Peyer's patch (tissue), 4 donors: ENCODE results near the gene DSTYK. TPM values are rescaled to one million over a fixed set of nuclear protein-coding genes. Genes with fewer than 3 reads are reported as not detected.

Experiments
- DNase-seq, 3 donors: peaks; one replicate each; pipeline ENCODE4 v3.0.0-alpha.2; 2017 to 2019
- H3K27ac ChIP-seq, 4 donors: fragments of 200-600 bp; sonication (generic); one replicate each; pipeline ENCODE4 v1.5.1; 2016 to 2019
- H3K27me3 ChIP-seq, 2 donors: fragments of 200-600 bp; sonication (generic); one replicate each; pipeline ENCODE4 v1.5.1; 2019
- H3K36me3 ChIP-seq, 3 donors: fragments of 200-600 bp; sonication (generic); one replicate each; pipeline ENCODE4 v1.5.1; 2016 to 2019
- H3K4me1 ChIP-seq, 4 donors: fragments of 200-600 bp; sonication (generic); one replicate each; pipeline ENCODE4 v1.5.1; 2016 to 2019
- H3K4me3 ChIP-seq, 4 donors: fragments of 200-600 bp; sonication (generic); 1 replicate in 3 of 4; 2 replicates in 1 of 4; pipeline ENCODE4 v1.5.1; 2016 to 2019; ENCODE audit warnings: mild to moderate bottlenecking in 1 of 4
- H3K9me3 ChIP-seq, 4 donors: fragments of 200-600 bp; sonication (generic); one replicate each; pipeline ENCODE4 v1.5.1; 2016 to 2019; ENCODE audit warnings: mild to moderate bottlenecking in 1 of 4
- POLR2A ChIP-seq, 2 donors: fragments of 450-650 bp; IDR thresholded peaks; one replicate each; pipeline ENCODE4 v1.5.1; 2017; ENCODE audit warnings: antibody characterized with exemption in 2 of 2, mild to moderate bottlenecking in 2 of 2, moderate library complexity in 2 of 2
- total RNA-seq, 4 donors: library from RNA; depleted of rRNA; stranded (reverse); fragments of >200 nt; gene quantifications; one replicate each; pipeline ENCODE4 v1.1.0, GENCODE V29; 2016
- TF ChIP-seq, protein P1 (sequence below), 6 experiments: fragments of 450-650 bp in 4 of 6; fragments of 200-600 bp in 2 of 6; sonication (generic) in 1 of 6; IDR thresholded peaks; one replicate each; pipeline ENCODE4 v1.5.1; 2017 to 2019; ENCODE audit warnings: antibody characterized with exemption in 6 of 6, mild to moderate bottlenecking in 3 of 6, moderate library complexity in 1 of 6

Gene DSTYK
- total RNA-seq, 4 donors from 2014 or later, result 3.5 to 11.6 (median 6.8) TPM

GRCh38 chr1:205232945-205233397 is 21.5 kb upstream of the DSTYK start:
- H3K9me3 ChIP-seq, result no peaks in the 10 kb centered on the region
- no peak overlapping the region for H3K4me3 ChIP-seq
- H3K27ac ChIP-seq, result no peak overlapping the region
- no peaks in the 10 kb centered on the region for H3K36me3 ChIP-seq
- TF ChIP-seq, protein P1, sequence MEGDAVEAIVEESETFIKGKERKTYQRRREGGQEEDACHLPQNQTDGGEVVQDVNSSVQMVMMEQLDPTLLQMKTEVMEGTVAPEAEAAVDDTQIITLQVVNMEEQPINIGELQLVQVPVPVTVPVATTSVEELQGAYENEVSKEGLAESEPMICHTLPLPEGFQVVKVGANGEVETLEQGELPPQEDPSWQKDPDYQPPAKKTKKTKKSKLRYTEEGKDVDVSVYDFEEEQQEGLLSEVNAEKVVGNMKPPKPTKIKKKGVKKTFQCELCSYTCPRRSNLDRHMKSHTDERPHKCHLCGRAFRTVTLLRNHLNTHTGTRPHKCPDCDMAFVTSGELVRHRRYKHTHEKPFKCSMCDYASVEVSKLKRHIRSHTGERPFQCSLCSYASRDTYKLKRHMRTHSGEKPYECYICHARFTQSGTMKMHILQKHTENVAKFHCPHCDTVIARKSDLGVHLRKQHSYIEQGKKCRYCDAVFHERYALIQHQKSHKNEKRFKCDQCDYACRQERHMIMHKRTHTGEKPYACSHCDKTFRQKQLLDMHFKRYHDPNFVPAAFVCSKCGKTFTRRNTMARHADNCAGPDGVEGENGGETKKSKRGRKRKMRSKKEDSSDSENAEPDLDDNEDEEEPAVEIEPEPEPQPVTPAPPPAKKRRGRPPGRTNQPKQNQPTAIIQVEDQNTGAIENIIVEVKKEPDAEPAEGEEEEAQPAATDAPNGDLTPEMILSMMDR (IDR thresholded peaks at IDR 0.05), result no peak
- TF ChIP-seq POLR2A (IDR thresholded peaks at IDR 0.05), result no peak
- H3K27me3 ChIP-seq, result peaks cover 0 to 4% of the 10 kb centered on the region in 2 donors
- no peak for DNase-seq
- H3K4me1 ChIP-seq, result peaks cover 0 to 21% (median 3%) of the 10 kb centered on the region in 4 donors

DNA sequence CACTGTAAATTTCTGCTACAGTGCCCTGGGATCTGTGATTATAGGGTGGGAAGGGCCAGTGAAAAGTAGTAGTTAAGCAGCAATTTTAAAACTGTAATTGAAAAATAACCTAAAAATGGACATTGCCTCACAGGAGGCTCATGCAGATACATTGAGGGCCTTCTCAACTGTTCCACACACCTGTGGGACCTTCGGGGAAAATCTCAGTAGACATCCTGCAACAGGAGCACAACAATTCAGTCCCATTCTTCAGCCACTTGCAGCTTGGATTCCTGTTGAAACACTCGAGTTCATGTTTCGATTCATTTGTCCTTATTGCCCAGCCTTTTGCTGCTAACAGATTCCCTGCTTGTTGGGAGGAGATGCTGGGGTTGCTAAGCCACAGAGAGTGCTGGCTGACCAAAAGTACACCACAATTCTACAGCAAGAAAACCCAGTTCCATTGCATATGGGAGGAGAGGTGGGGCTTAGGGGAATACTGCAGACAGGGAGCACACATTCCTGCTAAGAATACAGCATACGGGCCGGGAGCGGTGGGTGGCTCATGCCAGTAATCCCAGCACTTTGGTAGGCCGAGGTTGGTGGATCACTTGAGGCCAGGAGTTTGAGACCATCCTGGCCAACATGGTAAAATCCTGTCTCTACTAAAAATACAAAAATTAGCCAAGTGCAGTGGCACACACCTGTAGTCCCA is 20.8 kb upstream of the DSTYK start:
- no peaks in the 10 kb centered on the region for H3K9me3 ChIP-seq
- H3K27me3 ChIP-seq, result peaks cover 0 to 4% of the 10 kb centered on the region in 2 donors
- H3K4me1 ChIP-seq, result peaks cover 0 to 24% (median 5%) of the 10 kb centered on the region in 4 donors
- no peak overlapping the region for H3K27ac ChIP-seq
- no peak overlapping the region for H3K4me3 ChIP-seq
- DNase-seq, result no peak
- TF ChIP-seq, protein P1 (IDR thresholded peaks at IDR 0.05), result no peak
- TF ChIP-seq POLR2A (IDR thresholded peaks at IDR 0.05), result no peak
- H3K36me3 ChIP-seq, result no peaks in the 10 kb centered on the region

GRCh38 chr1:205230982-205231381 is 19.5 kb upstream of the DSTYK start:
- no peak overlapping the region for H3K27ac ChIP-seq
- no peak for DNase-seq
- no peak for TF ChIP-seq POLR2A (IDR thresholded peaks at IDR 0.05)
- TF ChIP-seq, protein P1 (IDR thresholded peaks at IDR 0.05), result no peak

GRCh38 chr1:205229916-205230700 is 18.6 kb upstream of the DSTYK start:
- Histone ChIP-seq H3K9me3 (no peaks in the 10 kb centered on the region), H3K27ac (peak overlapping the region in 2 of 4 donors; percentile 12 to 16), H3K36me3 (no peaks in the 10 kb centered on the region), H3K4me1 (peaks cover 0 to 30% (median 7%) of the 10 kb centered on the region in 4 donors), H3K27me3 (peaks cover 0 to 8% of the 10 kb centered on the region in 2 donors), H3K4me3 (peak overlapping the region in 2 of 4 donors; percentile 61 to 64)
- DNase-seq, result no peak
- TF ChIP-seq, protein P1 (IDR thresholded peaks at IDR 0.05), result no peak
- no peak for TF ChIP-seq POLR2A (IDR thresholded peaks at IDR 0.05)

More at GRCh38 chr1:205230982-205231381, 19.5 kb upstream of the DSTYK start:
- H3K36me3 ChIP-seq, result no peaks in the 10 kb centered on the region
- H3K4me3 ChIP-seq, result no peak overlapping the region
- H3K4me1 ChIP-seq, result peaks cover 0 to 30% (median 7%) of the 10 kb centered on the region in 4 donors
- peaks cover 0 to 8% of the 10 kb centered on the region in 2 donors for H3K27me3 ChIP-seq
- no peaks in the 10 kb centered on the region for H3K9me3 ChIP-seq

DNA sequence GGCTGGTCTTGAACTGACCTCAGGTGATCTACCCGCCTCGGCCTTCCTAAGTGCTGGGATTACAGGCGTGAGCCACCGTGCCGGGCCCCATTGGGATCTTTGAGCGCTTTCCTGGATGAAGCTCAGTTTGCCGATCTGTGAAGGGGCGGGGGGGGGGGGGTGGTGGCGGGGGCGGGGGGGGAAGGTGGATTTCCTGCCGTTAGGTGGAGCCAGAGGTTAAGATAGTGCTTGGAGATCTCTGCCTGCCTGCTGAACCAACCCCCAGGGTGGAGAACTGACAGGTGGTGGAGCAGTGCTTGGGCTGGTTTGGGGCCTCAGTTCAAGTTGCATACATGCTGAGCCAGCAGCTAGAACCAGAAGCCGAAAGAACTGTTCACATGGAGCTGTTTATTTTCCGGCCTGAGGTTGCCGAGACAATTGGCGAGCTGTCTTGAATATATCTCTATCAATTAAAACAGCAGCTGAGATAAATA is 17.9 kb upstream of the DSTYK start:
- Histone ChIP-seq H3K9me3 (no peaks in the 10 kb centered on the region), H3K36me3 (no peaks in the 10 kb centered on the region), H3K27me3 (peaks cover 0 to 8% of the 10 kb centered on the region in 2 donors), H3K27ac (peak overlapping the region in 2 of 4 donors; percentile 22 to 59), H3K4me3 (peak overlapping the region; percentile 44 to 64 (median 61)), H3K4me1 (peaks cover 0 to 30% (median 7%) of the 10 kb centered on the region in 4 donors)
- peak; percentile 61 to 82 (median 68) for DNase-seq
- TF ChIP-seq, protein P1 (IDR thresholded peaks at IDR 0.05), result peak in 4 of 6 experiments; percentile 4 to 42 (median 21)
- TF ChIP-seq POLR2A (IDR thresholded peaks at IDR 0.05), result no peak
